ENCODE data around the gene TLR3. TPM values are rescaled to one million over a fixed set of nuclear protein-coding genes. Genes with fewer than 3 reads are reported as not detected.
A peak's percentile ranks its signal among the peaks of the same experiment; 100 is the strongest.

Gene TLR3
- total RNA-seq, 1 donor from 2014 or later: 10.6 TPM

GRCh38 chr4:186134257-186134656 is 65.3 kb downstream of the TLR3 start:
- no peak overlapping the region for H3K27ac ChIP-seq
- H3K4me1 ChIP-seq: no peaks in the 10 kb centered on the region
- H3K36me3 ChIP-seq: no peaks in the 10 kb centered on the region
- H3K4me3 ChIP-seq: no peak overlapping the region
- no peaks in the 10 kb centered on the region for H3K9me3 ChIP-seq
- TF ChIP-seq POLR2AphosphoS5 (IDR thresholded peaks at IDR 0.05; ENCODE audit: insufficient read depth in 1 of 2, low read depth in 1 of 2) (no peak), POLR2A (IDR thresholded peaks at IDR 0.05) (no peak), CTCF (IDR thresholded peaks at IDR 0.05) (no peak)
- DNase-seq (ENCODE audit: extremely low spot score in 2 of 2): no peak
- H3K27me3 ChIP-seq: no peaks in the 10 kb centered on the region
- intact Hi-C loops (cut with DNase I): loop anchor here (10.0 kb wide), 1 partner anchor 59 kb away; no protein-coding TSS in a partner anchor

GRCh38 chr4:186134861-186135260 is 65.9 kb downstream of the TLR3 start:
- TF ChIP-seq POLR2A (IDR thresholded peaks at IDR 0.05) (no peak), POLR2AphosphoS5 (IDR thresholded peaks at IDR 0.05; ENCODE audit: insufficient read depth in 1 of 2, low read depth in 1 of 2) (no peak), CTCF (IDR thresholded peaks at IDR 0.05) (no peak)
- no peaks in the 10 kb centered on the region for H3K36me3 ChIP-seq
- no peak overlapping the region for H3K4me3 ChIP-seq
- intact Hi-C loops (cut with DNase I): loop anchor here (10.0 kb wide), 1 partner anchor 60 kb away; no protein-coding TSS in a partner anchor
- H3K27ac ChIP-seq: no peak overlapping the region
- no peaks in the 10 kb centered on the region for H3K9me3 ChIP-seq
- no peak for DNase-seq (ENCODE audit: extremely low spot score in 2 of 2)
- no peaks in the 10 kb centered on the region for H3K27me3 ChIP-seq
- H3K4me1 ChIP-seq: no peaks in the 10 kb centered on the region

DNA sequence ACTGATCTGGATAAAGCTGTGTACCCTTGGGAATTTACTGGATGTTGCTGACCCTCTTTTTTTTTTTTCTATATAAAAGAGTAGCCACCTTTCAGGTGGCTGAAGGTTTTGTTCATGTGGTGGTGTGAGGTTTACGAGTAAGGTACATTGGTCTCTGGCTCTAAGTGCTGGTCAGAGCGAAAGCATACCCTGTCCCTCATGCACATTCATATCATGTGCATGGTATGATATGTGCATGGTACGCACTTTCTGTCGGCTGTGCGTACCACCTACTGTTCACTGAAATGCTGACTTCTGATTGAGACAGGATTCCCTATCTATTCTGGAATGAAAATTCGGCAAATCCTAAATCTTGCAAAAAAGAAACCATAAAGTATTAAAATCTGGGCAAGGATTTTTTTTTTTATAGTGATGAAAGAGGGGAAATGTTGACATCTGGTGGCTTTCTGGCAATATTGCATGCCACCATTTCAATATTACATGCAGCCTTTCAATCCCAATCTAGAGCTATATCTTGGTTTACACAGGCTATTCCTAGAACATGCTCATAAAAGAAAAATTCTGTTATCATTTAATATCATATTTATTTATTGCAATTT is 68.3 kb downstream of the TLR3 start:
- Histone ChIP-seq H3K27ac (no peak overlapping the region), H3K36me3 (no peaks in the 10 kb centered on the region), H3K4me1 (no peaks in the 10 kb centered on the region), H3K4me3 (peak overlapping the region in 1 of 2 donors; percentile 18), H3K9me3 (no peaks in the 10 kb centered on the region), H3K27me3 (no peaks in the 10 kb centered on the region)
- intact Hi-C loops (cut with DNase I): loop anchor here (10.0 kb wide), 1 partner anchor 62 kb away; no protein-coding TSS in a partner anchor
- TF ChIP-seq POLR2A (IDR thresholded peaks at IDR 0.05) (no peak), CTCF (IDR thresholded peaks at IDR 0.05) (peak; percentile 26 to 52 (median 38))
- no peak for DNase-seq (ENCODE audit: extremely low spot score in 2 of 2)

Small RNA genes lying within 50 kb of the gene (small RNA-seq; reads per million reads assigned to genes)
- gene RF00322 (not detected), gene RNU4-64P (not detected)

Other genes with a start within 250 kb of the TLR3 start
- gene FAM149A, start 35.5 kb downstream of the TLR3 start, total RNA-seq: 9.8 TPM
- gene CYP4V2, start 122.4 kb downstream of the TLR3 start, total RNA-seq: 18.2 TPM
- 0.98 TPM for gene KLKB1, start 158.4 kb downstream of the TLR3 start, total RNA-seq
- not detected for gene F11, start 197.0 kb downstream of the TLR3 start, total RNA-seq

All from vagina (tissue), 2 donors.